Ishikawa (cell line): ENCODE data around the gene BACE2.

ENCODE experiments used
- CEBPB ChIP-seq: IDR thresholded peaks from 2 replicates; pipeline ENCODE4 v1.6.1; 2012
- CREB1 ChIP-seq: IDR thresholded peaks from 2 replicates; pipeline ENCODE4 v1.6.1; 2012; ENCODE audit warnings: low read depth
- EGR1 ChIP-seq: IDR thresholded peaks from 2 replicates; pipeline ENCODE4 v1.6.1; 2012
- EP300 ChIP-seq: IDR thresholded peaks from 2 replicates; pipeline ENCODE4 v1.6.1; 2012; ENCODE audit warnings: borderline replicate concordance
- FOXM1 ChIP-seq: IDR thresholded peaks from 2 replicates; pipeline ENCODE4 v1.6.1; 2012; ENCODE audit warnings: low read depth, borderline replicate concordance
- MAX ChIP-seq: IDR thresholded peaks from 2 replicates; pipeline ENCODE4 v1.6.1; 2012
- NFIC ChIP-seq: IDR thresholded peaks from 2 replicates; pipeline ENCODE4 v1.6.1; 2012
- TAF1 ChIP-seq: IDR thresholded peaks from 2 replicates; pipeline ENCODE4 v1.6.1; 2012; ENCODE audit warnings: low read depth, mild to moderate bottlenecking
- TCF12 ChIP-seq: IDR thresholded peaks from 2 replicates; pipeline ENCODE4 v1.6.1; 2012; ENCODE audit warnings: low read depth
- YY1 ChIP-seq: IDR thresholded peaks from 2 replicates; pipeline ENCODE4 v1.6.1; 2012; ENCODE audit warnings: low read depth
- TF ChIP-seq, protein P1 (sequence below): IDR thresholded peaks from 2 replicates; pipeline ENCODE4 v1.6.1; 2012; ENCODE audit warnings: low read depth, mild to moderate bottlenecking

DNA sequence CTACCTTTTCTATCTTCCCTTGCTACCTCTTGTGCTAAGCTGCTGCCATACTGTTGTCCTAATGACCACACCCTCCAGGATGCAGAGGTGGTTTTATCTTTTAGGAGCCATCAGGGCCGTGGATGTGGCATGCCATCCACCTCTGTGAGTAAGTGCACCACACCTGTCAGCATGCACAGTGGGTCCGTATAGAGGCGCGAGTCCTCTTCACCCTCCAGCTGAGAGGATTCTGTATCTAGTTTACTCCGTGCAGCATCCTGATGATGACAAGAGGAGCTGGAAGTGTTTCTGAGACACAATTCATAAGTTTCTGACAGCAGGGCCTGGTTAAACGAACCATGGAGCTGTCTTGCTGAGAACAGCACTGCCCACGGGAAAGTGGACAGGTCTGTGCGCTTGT lies 159.8 kb downstream of the BACE2 start:
- no peak for TF ChIP-seq MAX
- TF ChIP-seq, protein P1, sequence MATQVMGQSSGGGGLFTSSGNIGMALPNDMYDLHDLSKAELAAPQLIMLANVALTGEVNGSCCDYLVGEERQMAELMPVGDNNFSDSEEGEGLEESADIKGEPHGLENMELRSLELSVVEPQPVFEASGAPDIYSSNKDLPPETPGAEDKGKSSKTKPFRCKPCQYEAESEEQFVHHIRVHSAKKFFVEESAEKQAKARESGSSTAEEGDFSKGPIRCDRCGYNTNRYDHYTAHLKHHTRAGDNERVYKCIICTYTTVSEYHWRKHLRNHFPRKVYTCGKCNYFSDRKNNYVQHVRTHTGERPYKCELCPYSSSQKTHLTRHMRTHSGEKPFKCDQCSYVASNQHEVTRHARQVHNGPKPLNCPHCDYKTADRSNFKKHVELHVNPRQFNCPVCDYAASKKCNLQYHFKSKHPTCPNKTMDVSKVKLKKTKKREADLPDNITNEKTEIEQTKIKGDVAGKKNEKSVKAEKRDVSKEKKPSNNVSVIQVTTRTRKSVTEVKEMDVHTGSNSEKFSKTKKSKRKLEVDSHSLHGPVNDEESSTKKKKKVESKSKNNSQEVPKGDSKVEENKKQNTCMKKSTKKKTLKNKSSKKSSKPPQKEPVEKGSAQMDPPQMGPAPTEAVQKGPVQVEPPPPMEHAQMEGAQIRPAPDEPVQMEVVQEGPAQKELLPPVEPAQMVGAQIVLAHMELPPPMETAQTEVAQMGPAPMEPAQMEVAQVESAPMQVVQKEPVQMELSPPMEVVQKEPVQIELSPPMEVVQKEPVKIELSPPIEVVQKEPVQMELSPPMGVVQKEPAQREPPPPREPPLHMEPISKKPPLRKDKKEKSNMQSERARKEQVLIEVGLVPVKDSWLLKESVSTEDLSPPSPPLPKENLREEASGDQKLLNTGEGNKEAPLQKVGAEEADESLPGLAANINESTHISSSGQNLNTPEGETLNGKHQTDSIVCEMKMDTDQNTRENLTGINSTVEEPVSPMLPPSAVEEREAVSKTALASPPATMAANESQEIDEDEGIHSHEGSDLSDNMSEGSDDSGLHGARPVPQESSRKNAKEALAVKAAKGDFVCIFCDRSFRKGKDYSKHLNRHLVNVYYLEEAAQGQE: no peak
- no peak for TF ChIP-seq CREB1
- TF ChIP-seq EP300: no peak
- TF ChIP-seq EGR1: no peak
- no peak for TF ChIP-seq CEBPB
- no peak for TF ChIP-seq FOXM1
- TF ChIP-seq YY1: no peak
- TF ChIP-seq NFIC: no peak
- no peak for TF ChIP-seq TAF1
- no peak for TF ChIP-seq TCF12
